CD4-positive, alpha-beta T cell treated with Interleukin-4 for 4 hours (primary cell): ENCODE data around the gene TMIE.

Experiments
- DNase-seq: peaks from one replicate; pipeline ENCODE4 v3.0.0-alpha.2; 2020

Gene TMIE

DNA sequence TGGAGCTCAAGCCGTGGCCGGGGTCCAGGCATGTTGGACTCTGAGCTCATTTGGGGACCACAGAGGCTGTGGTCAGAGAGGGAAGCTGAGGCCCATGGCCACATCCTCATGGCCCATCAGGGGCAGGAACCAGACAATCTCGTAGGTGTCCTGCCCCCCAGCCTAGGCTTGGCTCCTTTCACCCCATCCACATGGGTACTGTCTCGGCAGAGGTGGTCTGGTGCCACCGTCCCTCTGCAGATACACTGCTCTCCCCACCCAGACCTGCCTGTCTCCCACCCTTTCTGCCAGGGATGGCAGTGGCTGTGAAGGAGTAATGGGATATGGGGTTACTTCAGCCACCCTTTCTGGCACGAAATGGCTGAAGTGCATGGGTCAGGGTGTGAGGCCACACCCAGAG is 8.5 kb downstream of the TMIE start:
- no peak for DNase-seq

DNA sequence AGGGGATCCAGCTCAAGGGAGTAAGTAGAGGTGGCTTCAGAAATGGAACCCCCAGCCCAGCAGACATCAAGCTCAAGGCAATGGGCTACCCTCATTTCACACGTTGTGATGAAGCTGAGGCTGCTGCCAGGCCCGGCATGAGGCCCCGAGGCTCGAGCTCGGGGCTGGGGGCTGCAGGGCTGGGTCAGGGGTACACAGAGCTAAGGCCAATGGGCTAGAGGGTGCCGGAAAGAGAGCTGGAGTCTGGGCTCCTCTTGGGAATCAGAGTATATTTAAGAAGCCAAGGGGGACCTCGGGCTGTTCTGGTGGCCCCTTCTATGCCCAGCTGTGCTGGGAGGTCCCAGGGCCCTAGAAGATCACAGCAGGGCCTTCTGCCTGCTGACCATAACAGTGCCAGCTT is 9.0 kb downstream of the TMIE start:
- DNase-seq = no peak

DNA sequence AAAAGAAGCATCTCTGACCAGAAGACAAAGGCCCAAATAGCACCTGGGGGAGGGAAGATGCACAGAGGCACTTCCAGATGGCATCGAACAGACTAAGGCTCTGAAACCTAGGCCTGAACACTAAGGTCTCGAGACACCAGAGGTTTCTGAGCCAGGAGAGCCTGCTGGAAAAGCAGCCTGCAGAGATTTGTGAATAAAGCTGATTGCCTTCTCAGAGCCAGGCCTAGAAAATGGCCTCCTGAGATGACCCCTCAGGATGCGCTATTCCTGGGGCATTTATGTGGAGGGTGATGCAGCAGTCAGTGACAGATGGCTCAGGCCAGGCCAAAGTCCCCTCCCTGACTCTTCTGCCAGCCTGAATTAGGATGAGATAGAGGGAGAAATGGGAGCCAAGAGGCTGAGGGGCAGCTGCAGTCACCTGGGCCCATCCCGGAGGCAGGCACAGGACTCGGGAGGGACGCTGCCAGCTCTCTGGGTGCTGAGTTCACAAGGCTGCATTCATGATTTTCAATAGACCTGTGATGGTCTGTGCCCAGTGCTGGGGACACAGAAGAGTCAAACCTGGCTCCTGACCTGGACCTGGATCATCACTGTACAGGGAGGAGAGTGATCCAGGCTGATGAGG is 9.6 kb downstream of the TMIE start:
- no peak for DNase-seq

DNA sequence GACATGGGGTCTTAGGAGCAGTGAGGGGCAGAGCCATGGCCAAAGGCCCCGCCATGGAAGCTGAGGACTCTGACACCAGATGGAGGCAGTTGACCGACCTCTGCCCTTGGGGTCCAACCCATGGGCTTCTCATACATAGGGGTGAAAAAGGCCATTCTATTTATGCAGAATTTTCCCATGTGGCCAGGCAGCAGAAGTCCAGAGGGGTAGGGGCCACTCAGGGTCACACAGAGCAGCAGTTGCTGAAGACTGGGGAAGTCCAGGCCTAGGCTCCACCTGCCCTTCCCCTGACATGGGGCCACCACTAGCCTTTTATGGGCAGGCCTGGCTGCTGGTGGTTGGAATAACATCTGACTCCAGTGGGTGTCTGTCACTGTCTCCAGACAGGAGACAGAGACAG is 10.1 kb downstream of the TMIE start:
- no peak for DNase-seq

DNA sequence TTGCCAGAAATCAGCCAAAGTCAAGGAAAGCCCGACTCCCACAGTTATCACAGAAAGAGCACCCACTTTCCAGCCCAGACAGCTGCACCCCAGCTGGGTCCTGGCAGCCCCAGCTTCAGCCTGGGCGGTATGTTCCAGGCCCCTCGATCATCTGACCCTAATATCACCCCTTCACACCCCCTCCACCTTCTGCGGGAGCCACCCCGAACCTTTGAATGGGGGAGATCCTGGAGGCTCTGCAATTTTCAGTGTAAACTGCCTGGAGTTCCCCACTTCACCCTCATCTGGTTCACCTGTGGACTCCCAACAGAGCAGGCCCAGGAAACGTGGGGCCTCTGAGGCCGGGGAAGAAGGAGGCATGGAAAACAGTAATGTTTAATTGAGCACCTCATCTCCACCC is 10.6 kb downstream of the TMIE start:
- no peak for DNase-seq

- DNase-seq = no peak
These were observed 11.2 kb downstream of the TMIE start for GRCh38 chr3:46712191-46713049.

- no peak for DNase-seq
These were observed 12.1 kb downstream of the TMIE start for GRCh38 chr3:46713050-46713897.

GRCh38 chr3:46713898-46714552 is 12.8 kb downstream of the TMIE start:
- no peak for DNase-seq

GRCh38 chr3:46714728-46715506 is 13.7 kb downstream of the TMIE start:
- DNase-seq = no peak

- no peak for DNase-seq
These were observed 14.4 kb downstream of the TMIE start for GRCh38 chr3:46715507-46716175.

GRCh38 chr3:46716461-46717441 is 15.6 kb downstream of the TMIE start:
- no peak for DNase-seq

- no peak for DNase-seq
These were observed 16.4 kb downstream of the TMIE start, which contains the start of gene PRSS50 for GRCh38 chr3:46717447-46718231. PRSS50 (minus strand) TSS chr3:46717869; CDS start chr3:46717824, 45 bp downstream.

- no peak for DNase-seq
These were observed 17.9 kb downstream of the TMIE start for GRCh38 chr3:46719044-46719565.

DNA sequence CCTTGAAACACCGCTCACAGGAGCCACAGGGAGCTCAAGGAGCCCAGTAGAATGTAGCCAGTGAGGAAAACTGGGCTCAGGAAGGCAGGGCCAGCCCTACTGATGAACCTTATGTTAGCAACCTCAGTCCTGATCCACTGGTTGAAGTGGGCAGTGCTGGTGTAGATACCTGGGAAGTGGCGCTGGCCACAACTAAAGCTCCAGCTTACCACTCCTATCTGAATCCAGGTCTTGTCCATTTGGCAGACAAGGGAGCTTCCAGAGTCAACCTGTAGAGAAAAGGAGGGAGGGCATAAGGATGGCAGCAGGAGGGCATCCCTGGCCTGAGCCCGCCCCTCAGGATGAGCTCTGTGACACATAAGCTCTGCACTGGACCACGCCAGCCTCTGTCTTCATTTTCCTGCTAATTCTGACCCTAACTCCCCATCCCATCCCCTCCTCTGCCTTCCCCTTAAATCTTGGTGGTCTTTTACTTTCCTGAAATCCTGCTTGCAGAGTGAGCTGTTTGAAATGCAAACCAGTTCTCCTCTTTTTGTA is 18.6 kb downstream of the TMIE start:
- DNase-seq = no peak

GRCh38 chr3:46721009-46721408 is 19.8 kb downstream of the TMIE start:
- DNase-seq = no peak

GRCh38 chr3:46722443-46722842 is 21.3 kb downstream of the TMIE start:
- no peak for DNase-seq

- no peak for DNase-seq
These were observed 23.2 kb downstream of the TMIE start for GRCh38 chr3:46724424-46724823.

GRCh38 chr3:46725621-46726314 is 24.6 kb downstream of the TMIE start:
- no peak for DNase-seq
